AG20443 (cell line): ENCODE results near the gene TOMM40.

Experiments
- DNase-seq: peaks from one replicate; pipeline ENCODE4 v3.0.0; 2012; ENCODE audit warnings: low spot score, mixed read lengths

TOMM40 gene

DNA sequence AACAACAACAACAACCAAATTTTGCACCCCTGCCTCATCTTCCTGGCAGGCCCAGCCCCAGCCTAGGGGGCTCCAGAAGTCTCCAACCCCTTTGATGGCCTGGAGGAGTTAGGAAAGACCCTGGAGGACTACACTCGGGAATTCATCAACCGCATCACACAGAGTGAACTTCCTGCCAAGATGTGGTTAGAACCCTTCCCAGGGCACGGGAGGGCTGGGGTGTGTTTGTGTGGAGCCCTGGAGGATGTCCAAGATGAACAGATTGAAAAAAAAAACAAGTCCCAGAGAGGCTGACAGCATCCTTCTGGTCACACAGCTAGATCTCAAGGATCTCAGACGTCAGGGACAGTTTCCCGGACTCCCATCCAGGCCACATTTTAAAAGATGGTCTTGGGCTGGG lies 36.7 kb downstream of the TOMM40 start:
- DNase-seq = peak; percentile 49

DNA sequence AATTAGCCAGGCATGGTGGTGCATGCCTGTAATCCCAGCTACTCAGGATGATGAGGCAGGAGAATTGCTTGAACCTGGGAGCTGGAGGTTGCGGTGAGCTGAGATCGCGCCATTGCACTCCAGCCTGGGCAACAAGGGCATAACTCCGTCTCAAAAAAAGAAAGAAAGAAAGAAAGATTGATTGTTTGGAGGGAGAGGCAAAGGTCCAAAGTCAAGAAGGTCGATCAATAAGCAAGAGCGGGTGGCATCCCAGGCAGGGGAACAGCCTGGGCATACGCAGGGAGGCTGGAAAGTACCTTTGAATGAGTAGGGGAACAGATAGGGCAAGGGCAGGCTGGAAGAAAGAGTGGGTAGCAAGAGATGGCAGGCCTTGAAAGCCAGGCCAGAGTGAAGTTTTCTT lies 39.0 kb downstream of the TOMM40 start:
- peak; percentile 2 for DNase-seq

DNA sequence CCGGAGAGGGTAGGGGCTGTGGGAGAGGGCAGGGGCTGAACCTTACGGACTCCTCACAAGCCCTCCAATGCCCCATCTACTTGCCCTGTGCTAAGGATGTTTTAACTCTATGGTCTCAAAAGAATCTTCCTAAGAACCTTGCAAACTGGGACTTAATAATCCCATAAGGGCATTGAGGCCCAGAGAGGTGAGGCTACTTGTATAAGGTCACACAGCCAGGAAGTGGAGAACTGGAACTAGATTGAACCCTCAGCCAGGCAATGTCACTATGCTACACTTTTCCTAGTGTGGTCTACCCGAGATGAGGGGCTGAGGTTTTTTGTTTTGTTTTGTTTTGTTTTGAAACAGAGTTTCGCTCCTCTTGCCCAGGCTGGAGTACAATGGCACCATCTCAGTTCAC lies 40.5 kb downstream of the TOMM40 start:
- peak; percentile 1 for DNase-seq

DNA sequence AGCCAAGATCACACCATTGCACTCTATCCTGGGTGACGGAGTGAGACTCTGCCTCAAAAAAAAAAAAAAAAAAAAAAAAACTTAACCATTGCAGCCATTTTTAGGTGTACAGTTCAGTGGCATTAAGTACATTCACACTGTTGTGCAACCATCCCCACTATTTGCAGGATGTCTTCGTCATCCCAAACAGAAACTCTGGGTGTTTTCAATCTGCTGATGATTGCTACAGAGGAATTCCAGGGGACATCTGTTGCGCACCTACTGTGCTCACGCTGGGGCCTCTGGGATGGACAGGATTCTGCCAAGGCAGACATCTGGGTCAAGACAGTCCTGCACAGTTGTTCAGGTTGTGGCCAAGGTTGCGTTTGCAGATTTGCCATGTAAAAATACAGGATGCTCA lies 48.6 kb downstream of the TOMM40 start:
- DNase-seq = no peak

DNA sequence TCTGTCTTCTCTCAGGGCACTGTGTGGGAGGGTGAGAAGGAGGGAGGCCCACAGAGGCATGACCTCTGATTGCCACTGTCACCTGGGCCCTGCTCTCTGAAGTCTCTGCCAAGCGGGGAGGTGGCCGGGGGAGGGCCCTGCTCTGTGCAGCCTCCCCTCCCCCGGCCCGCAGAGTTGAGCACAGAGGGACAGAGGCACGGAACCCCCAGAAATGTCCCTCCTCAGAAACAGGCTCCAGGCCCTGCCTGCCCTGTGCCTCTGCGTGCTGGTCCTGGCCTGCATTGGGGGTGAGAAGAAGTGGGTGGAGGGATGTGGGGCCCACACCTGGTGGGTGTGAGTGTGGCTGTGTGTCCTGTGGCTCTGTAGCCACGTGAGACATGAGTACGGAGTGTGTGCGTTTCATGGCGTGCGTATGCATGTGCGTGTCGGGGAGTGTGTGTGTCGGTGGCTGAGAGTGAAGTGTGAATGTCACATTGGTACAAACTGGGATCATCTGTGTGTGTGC lies 51.1 kb downstream of the TOMM40 start, which contains the start of gene APOC4:
TSS of gene APOC4 (plus strand) at position 171 of the 505 bp plus-strand sequence. CDS start at position 212, 41 bp downstream.
- DNase-seq = no peak

DNA sequence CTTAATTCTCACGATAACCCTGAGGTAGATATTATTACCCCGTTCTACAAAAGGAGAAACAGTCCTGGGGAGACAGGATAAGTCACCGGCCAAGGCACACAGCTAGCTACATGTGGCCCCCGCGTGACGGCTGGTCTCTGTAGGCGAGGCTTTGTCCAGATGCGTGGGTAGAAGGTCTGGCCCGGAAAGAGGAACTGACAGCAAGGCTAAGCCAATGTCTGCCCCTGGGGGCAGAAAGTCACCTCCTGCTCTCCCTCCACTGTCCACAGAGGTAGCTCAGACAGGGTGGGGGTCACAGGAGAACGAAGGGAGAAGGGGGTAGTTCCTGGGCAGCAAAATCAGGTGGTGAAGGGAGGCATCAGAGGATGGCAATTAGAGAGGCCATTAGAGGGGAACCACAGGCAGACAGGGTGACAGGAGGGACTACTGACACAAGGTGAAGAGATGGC lies 52.8 kb downstream of the TOMM40 start:
- peak; percentile 69 for DNase-seq

DNA sequence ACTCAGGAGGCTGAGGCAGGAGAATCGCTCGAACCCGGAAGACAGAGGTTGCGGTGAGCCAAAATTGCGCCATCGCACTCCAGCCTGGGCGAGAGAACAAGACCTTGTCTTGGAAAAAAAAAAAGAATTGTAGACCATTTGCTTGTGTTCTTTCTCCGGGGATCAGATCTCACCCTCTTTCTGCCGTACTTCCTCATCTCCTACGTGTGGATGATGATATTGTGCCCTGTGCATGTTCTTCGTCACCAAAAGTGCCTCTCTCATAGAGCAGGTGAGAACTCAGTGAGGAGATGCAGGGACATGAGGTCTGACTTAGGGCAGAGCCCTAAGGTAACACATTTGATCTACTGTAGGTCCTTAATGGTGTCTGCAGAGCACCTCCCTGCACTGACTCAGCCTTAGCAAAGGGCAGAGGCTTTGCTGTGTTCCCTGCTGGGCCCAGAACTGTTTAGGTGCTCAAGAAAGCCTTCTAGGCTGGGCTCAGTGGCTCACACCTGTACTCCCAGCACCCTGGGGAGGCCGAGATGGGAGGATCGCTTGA lies 56.1 kb downstream of the TOMM40 start:
- no peak for DNase-seq

DNA sequence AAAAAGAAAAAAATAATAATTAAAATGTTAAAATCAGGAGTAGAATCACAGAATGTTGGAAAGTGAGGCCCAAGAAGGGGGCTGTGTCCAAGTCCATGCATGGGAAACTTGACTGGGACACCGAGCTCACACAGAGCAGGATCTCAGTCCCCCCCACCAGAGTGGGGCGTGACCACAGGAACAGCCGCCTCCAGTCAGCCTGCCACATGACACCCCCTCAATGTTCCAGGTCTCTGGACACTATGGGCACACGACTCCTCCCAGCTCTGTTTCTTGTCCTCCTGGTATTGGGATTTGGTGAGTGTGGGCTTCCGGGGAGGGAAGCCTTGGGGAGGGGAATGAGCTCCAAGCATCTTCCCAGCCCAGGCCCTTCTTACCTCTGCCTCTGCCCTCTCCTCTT lies 57.2 kb downstream of the TOMM40 start:
- DNase-seq = no peak

DNA sequence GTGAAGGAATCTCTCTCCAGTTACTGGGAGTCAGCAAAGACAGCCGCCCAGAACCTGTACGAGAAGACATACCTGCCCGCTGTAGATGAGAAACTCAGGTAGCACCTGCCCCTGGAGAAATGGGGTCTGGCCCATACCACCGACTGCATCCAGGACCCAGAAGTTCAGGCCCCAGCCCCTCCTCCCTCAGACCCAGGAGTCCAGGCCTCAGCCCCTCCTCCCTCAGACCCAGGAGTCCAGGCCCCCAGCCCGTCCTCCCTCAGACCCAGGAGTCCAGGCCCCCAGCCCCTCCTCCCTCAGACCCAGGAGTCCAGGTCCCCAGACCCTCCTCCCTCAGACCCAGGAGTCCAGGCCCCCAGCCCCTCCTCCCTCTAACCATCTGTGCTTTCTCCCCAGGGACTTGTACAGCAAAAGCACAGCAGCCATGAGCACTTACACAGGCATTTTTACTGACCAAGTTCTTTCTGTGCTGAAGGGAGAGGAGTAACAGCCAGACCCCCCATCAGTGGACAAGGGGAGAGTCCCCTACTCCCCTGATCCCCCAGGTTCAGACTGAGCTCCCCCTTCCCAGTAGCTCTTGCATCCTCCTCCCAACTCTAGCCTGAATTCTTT lies 57.8 kb downstream of the TOMM40 start:
- DNase-seq = no peak

DNA sequence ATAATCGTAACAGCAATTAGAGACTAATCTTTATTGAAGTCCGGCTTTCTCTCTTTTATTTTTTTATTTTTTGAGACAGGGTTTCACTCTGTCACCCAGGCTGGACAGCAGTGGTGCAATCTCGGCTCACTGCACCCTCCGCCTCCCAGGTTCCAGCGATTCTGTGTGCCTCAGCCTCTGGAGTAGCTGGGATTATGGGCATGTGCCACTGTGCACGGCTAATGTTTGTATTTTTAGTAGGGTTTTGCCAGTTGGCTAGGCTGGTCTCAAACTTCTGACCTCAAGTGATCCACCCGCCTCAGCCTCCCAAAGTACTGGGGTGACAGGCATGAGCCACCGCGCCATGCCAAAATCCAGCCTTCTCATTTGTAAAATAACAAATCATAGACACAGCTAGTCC lies 58.5 kb downstream of the TOMM40 start:
- DNase-seq = no peak

DNA sequence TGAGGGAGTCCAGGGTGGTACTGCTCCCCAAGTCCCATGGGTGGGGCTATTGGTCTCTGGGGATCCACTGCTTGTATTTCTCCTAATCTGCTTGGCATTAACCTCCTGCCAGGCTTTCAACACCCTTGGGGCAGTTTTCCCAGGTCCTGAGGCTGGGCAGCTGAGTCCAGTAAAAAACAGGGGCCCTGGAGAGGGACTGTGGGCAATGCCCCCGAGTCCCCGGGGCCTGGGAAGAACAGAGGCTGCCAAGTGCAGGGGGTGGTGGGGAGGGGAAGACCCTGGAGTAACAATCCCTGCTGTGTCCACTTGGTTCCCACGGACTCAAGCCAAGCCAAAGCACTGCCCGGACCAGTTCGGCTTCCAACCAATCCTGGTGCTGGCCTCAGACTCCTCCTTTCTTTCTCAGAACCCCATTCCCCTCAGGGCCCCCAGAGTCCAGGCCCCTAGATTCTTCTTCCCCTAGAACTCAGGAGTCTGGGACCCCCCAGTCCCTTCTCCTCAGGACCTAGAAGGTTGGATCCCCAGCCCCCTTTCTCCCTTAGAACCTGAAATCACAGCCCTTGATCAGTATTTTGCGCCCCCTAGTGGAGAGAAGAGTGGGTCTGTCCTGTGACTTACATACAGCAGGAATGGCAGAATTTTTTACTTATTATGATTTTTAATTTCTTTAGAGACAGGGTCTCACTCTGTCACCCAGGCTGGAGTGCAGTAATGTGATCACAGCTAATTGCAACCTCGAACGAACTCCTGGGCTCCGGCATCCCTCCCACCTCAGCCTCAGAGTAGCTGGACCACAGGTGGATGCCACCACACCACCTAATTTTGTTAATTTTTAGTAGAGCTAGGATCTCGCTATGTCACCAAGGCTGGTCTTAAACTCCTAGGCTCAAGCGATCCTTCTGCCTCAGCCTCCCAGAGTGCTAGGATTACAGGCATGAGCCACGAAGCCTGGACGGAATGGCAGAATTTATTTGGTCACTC lies 60.4 kb downstream of the TOMM40 start:
- peak; percentile 82 for DNase-seq
